Middle frontal gyrus (tissue), 1 donor: ENCODE results near the gene ZNF331.

ENCODE experiments used
- DNase-seq: peaks from one replicate; pipeline ENCODE4 v3.0.0-alpha.2; 2015; ENCODE audit warnings: low spot score; ENCODE audit errors: extremely low spot score

The ZNF331 gene

GRCh38 chr19:53571339-53571738 is 33.4 kb downstream of the ZNF331 start:
- no peak for DNase-seq

- no peak for DNase-seq
Observed at GRCh38 chr19:53576941-53577653, 39.2 kb downstream of the ZNF331 start.

GRCh38 chr19:53577968-53578367 is 40.0 kb downstream of the ZNF331 start:
- DNase-seq = no peak

- no peak for DNase-seq
Observed at GRCh38 chr19:53579518-53579917, 41.6 kb downstream of the ZNF331 start.

GRCh38 chr19:53580871-53581835 is 43.2 kb downstream of the ZNF331 start:
- no peak for DNase-seq

- no peak for DNase-seq
Observed at GRCh38 chr19:53581871-53582279, 43.9 kb downstream of the ZNF331 start.

- no peak for DNase-seq
Observed at GRCh38 chr19:53583181-53583580, 45.2 kb downstream of the ZNF331 start.

- DNase-seq = no peak
Observed at GRCh38 chr19:53586277-53586691, 48.3 kb downstream of the ZNF331 start.

- DNase-seq = no peak
Observed at GRCh38 chr19:53594811-53595509, 57.0 kb downstream of the ZNF331 start.

GRCh38 chr19:53595510-53595867 is 57.5 kb downstream of the ZNF331 start:
- DNase-seq = no peak

- DNase-seq = no peak
Observed at GRCh38 chr19:53596056-53596455, 58.1 kb downstream of the ZNF331 start.

GRCh38 chr19:53597023-53597422 is 59.1 kb downstream of the ZNF331 start:
- DNase-seq = no peak

GRCh38 chr19:53598361-53598760 is 60.4 kb downstream of the ZNF331 start:
- DNase-seq = no peak

GRCh38 chr19:53600217-53600616 is 62.3 kb downstream of the ZNF331 start:
- DNase-seq = no peak

- no peak for DNase-seq
Observed at GRCh38 chr19:53606031-53606430, 68.1 kb downstream of the ZNF331 start.

- DNase-seq = no peak
Observed at GRCh38 chr19:53608381-53608780, 70.4 kb downstream of the ZNF331 start.

GRCh38 chr19:53612762-53613526 is 75.0 kb downstream of the ZNF331 start:
- no peak for DNase-seq

GRCh38 chr19:53621885-53622740 is 84.2 kb downstream of the ZNF331 start:
- DNase-seq = no peak

GRCh38 chr19:53624771-53625545 is 87.0 kb downstream of the ZNF331 start:
- DNase-seq = no peak
